K562 (cell line): Measurements from ENCODE around the gene SLC22A15. TPM values are rescaled to one million over a fixed set of nuclear protein-coding genes. Genes with fewer than 3 reads are reported as not detected.

Source experiments
- IRF9 ChIP-seq: fragments of 450-650 bp; IDR thresholded peaks from 2 replicates; pipeline ENCODE4 v1.6.1; 2016; ENCODE audit warnings: missing biosample characterization, missing genetic modification characterization
- NCOA1 ChIP-seq: fragments of 450-650 bp; IDR thresholded peaks from 2 replicates; pipeline ENCODE4 v1.6.1; 2016; ENCODE audit warnings: low read depth
- PCBP2 ChIP-seq: fragments of 200-400 bp; formaldehyde crosslinking; IDR thresholded peaks from 2 replicates; pipeline ENCODE4 v1.6.1; 2018; ENCODE audit warnings: low read length, low read depth, mild to moderate bottlenecking, moderate library complexity; ENCODE audit not compliant: poor library complexity, severe bottlenecking
- SAFB ChIP-seq: fragments of 200-400 bp; formaldehyde crosslinking; IDR thresholded peaks from 2 replicates; pipeline ENCODE4 v1.6.1; 2017; ENCODE audit warnings: low read depth, low read length, borderline replicate concordance
- SRSF1 ChIP-seq: fragments of 200-400 bp; formaldehyde crosslinking; IDR thresholded peaks from 2 replicates; pipeline ENCODE4 v1.6.1; 2017; ENCODE audit warnings: mild to moderate bottlenecking, low read depth, low read length, moderate library complexity
- TGIF2 ChIP-seq: sonication (generic); formaldehyde crosslinking; IDR thresholded peaks from 2 replicates; pipeline ENCODE4 v1.8.1; 2022; ENCODE audit warnings: mild to moderate bottlenecking, missing genetic modification reagents, moderate library complexity
- TSHZ1 ChIP-seq: fragments of 250-450 bp; sonication (Bioruptor Pico); IDR thresholded peaks from 2 replicates; pipeline ENCODE4 v1.4.0; 2020; ENCODE audit warnings: mild to moderate bottlenecking, moderate library complexity
- ZBTB34 ChIP-seq: fragments of 250-450 bp; sonication (Bioruptor Pico); IDR thresholded peaks from 2 replicates; pipeline ENCODE4 v1.8.0; 2021; ENCODE audit warnings: mild to moderate bottlenecking, moderate library complexity
- polyA plus RNA-seq, 8 experiments: library from polyadenylated mRNA; depleted of rRNA in 4 of 8; stranded (reverse) in 5 of 8; unstranded in 3 of 8; fragments of >200 nt; fragmentation: Nextera tagmentation in 2 of 8; fragmentation: Illumina TruSeq in 1 of 8; extraction: Ambion mirVana in 2 of 8; extraction: Trizol in 1 of 8; gene quantifications; 2 replicates each; pipeline versions ENCODE4 v1.2.1 to v1.2.3, GENCODE V29; 2011 to 2014; ENCODE audit warnings: inconsistent platforms in 1 of 8, missing spikeins in 1 of 8
- total RNA-seq, 7 experiments: library from RNA; depleted of rRNA in 6 of 7; stranded (reverse); fragments of >200 nt in 6 of 7; fragmentation: Illumina TruSeq in 2 of 7; extraction: Trizol in 2 of 7; gene quantifications; 2 replicates each; pipeline versions ENCODE4 v1.2.1 to v1.2.3, GENCODE V29; 2011 to 2021; ENCODE audit warnings: low replicate concordance in 1 of 7

Gene SLC22A15
- total and polyA plus RNA-seq, 9 of the 15 experiments (the other 6 are each of a cell fraction or from before 2014, with no cell fraction given), result 0.24 to 2.7 (median 1.2) TPM

- no peak for TF ChIP-seq IRF9 (tag)
- TF ChIP-seq SRSF1, result no peak
- TF ChIP-seq SAFB, result no peak
- no peak for TF ChIP-seq TGIF2
- TF ChIP-seq TSHZ1 (CRISPR knock-in tag), result no peak
- no peak for TF ChIP-seq NCOA1
- no peak for TF ChIP-seq ZBTB34
- TF ChIP-seq PCBP2, result no peak
- TF ChIP-seq, all 486 proteins: peak for 0
Observed at GRCh38 chr1:115989699-115990098, 13.4 kb downstream of the SLC22A15 start (continued).
